GM12864 (cell line): ENCODE results near the gene ANKS1B.

Experiments used
- DNase-seq: peaks from one replicate; pipeline ENCODE4 v3.0.0-alpha.2; 2011; ENCODE audit warnings: low read depth
- H3K4me3 ChIP-seq: 2 replicates; pipeline ENCODE4 v1.5.1; 2011; ENCODE audit warnings: mild to moderate bottlenecking, low read depth, low read length, control low read depth
- CTCF ChIP-seq: IDR thresholded peaks from 2 replicates; pipeline ENCODE4 v1.5.1; 2011; ENCODE audit warnings: low read depth, mild to moderate bottlenecking, moderate library complexity, low read length, control low read depth, inconsistent platforms; ENCODE audit errors: missing control alignments

Gene ANKS1B

GRCh38 chr12:99712281-99712680 is 272.5 kb downstream of the ANKS1B start:
- DNase-seq: no peak
- no peak overlapping the region for H3K4me3 ChIP-seq
- TF ChIP-seq CTCF: no peak

- no peak overlapping the region for H3K4me3 ChIP-seq
- TF ChIP-seq CTCF: no peak
- DNase-seq: no peak
Observed at GRCh38 chr12:99711246-99711645, 273.5 kb downstream of the ANKS1B start.

- H3K4me3 ChIP-seq: no peak overlapping the region
- no peak for TF ChIP-seq CTCF
- DNase-seq: no peak
Observed at GRCh38 chr12:99709619-99710018, 275.1 kb downstream of the ANKS1B start.

GRCh38 chr12:99709116-99709515 is 275.6 kb downstream of the ANKS1B start:
- no peak for DNase-seq
- no peak overlapping the region for H3K4me3 ChIP-seq
- TF ChIP-seq CTCF: no peak

- no peak for DNase-seq
- no peak overlapping the region for H3K4me3 ChIP-seq
- no peak for TF ChIP-seq CTCF
Observed at GRCh38 chr12:99707883-99708282, 276.9 kb downstream of the ANKS1B start.

- no peak for DNase-seq
Observed at GRCh38 chr12:99706736-99707473, 277.8 kb downstream of the ANKS1B start.

More at GRCh38 chr12:99706736-99707473, 277.8 kb downstream of the ANKS1B start:
- no peak overlapping the region for H3K4me3 ChIP-seq
- TF ChIP-seq CTCF: no peak
